H1 (cell line): ENCODE results near the gene ZNF148. TPM values are rescaled to one million over a fixed set of nuclear protein-coding genes. Genes with fewer than 3 reads are reported as not detected.

Experiments used
- CTCF ChIA-PET: fragments of 300-600 bp; sonication (Branson Sonifier 250); formaldehyde crosslinking; loops from one replicate; lab custom pipeline; 2021; ENCODE audit not compliant: partially characterized antibody; lab: Charles Lee
- POLR2A ChIA-PET: fragments of 300-600 bp; sonication (Branson Sonifier 250); formaldehyde crosslinking; loops from one replicate; lab custom pipeline; 2021; ENCODE audit warnings: inconsistent platforms; ENCODE audit not compliant: partially characterized antibody; lab: Charles Lee
- DNase-seq, 2 experiments: peaks; one replicate each; pipeline versions ENCODE4 v3.0.0 to v3.0.0-alpha.2; 2010 to 2022; ENCODE audit warnings: low spot score in 2 of 2, low read depth in 1 of 2, mixed read lengths in 1 of 2
- FAIRE-seq: peaks from 2 replicates; lab custom pipeline; 2011; peaks lifted over from hg19 to GRCh38; lab: Jason Lieb, UNC
- H2AFZ ChIP-seq: 2 replicates; pipeline ENCODE4 v1.8.1; 2012; ENCODE audit warnings: low read length, inconsistent platforms
- H2AK5ac ChIP-seq: 2 replicates; pipeline ENCODE4 v1.6.1; 2013; ENCODE audit warnings: low read depth, low read length
- H2BK120ac ChIP-seq: replicated peaks from 2 replicates; pipeline ENCODE3; 2013; ENCODE audit warnings: low read depth, low read length, inconsistent platforms
- H2BK12ac ChIP-seq: 2 replicates; pipeline ENCODE4 v1.6.1; 2013; ENCODE audit warnings: low read depth, low read length
- H2BK15ac ChIP-seq: 2 replicates; pipeline ENCODE4 v1.6.1; 2013; ENCODE audit warnings: low read length
- H2BK20ac ChIP-seq: 2 replicates; pipeline ENCODE4 v1.6.1; 2013; ENCODE audit warnings: low read length
- H2BK5ac ChIP-seq: 2 replicates; pipeline ENCODE4 v1.6.1; 2013; ENCODE audit warnings: low read depth, low read length
- H3K14ac ChIP-seq: 2 replicates; pipeline ENCODE4 v1.6.1; 2013; ENCODE audit warnings: inconsistent platforms; ENCODE audit not compliant: insufficient read length
- H3K18ac ChIP-seq: 2 replicates; pipeline ENCODE4 v1.6.1; 2013; ENCODE audit warnings: low read length; ENCODE audit errors: extremely low read depth
- H3K23ac ChIP-seq: 2 replicates; pipeline ENCODE4 v1.6.1; 2013; ENCODE audit warnings: inconsistent platforms; ENCODE audit not compliant: insufficient read length
- H3K23me2 ChIP-seq: 2 replicates; pipeline ENCODE4 v1.6.1; 2013; ENCODE audit warnings: low read depth, low read length
- H3K27ac ChIP-seq: 2 replicates; pipeline ENCODE4 v1.6.1; 2011; ENCODE audit warnings: low read depth, low read length, inconsistent platforms
- H3K27me3 ChIP-seq, 4 experiments: replicated peaks in 1 of 4; 1 replicate in 1 of 4; 2 replicates in 3 of 4; pipeline versions ENCODE4 v1.6.1 to v1.8.1; 2011 to 2013; ENCODE audit warnings: low read length in 3 of 4, mild to moderate bottlenecking in 3 of 4, inconsistent platforms in 2 of 4, mixed read lengths in 2 of 4, moderate library complexity in 1 of 4; ENCODE audit not compliant: control insufficient read depth in 3 of 4, insufficient read depth in 3 of 4; ENCODE audit errors: extremely low read depth in 1 of 4
- H3K36me3 ChIP-seq, 4 experiments: 2 replicates each; pipeline versions ENCODE4 v1.6.1 to v1.8.1; 2011 to 2013; ENCODE audit warnings: mild to moderate bottlenecking in 4 of 4, low read length in 3 of 4, moderate library complexity in 2 of 4, control low read depth in 1 of 4, inconsistent platforms in 1 of 4; ENCODE audit not compliant: insufficient read depth in 4 of 4, control insufficient read depth in 2 of 4
- H3K4ac ChIP-seq: replicated peaks from 2 replicates; pipeline ENCODE3; 2013; ENCODE audit warnings: low read length, low read depth, mixed read lengths, inconsistent platforms; ENCODE audit not compliant: insufficient read length
- H3K4me1 ChIP-seq, 4 experiments: replicated peaks in 1 of 4; 1 replicate in 1 of 4; 2 replicates in 3 of 4; pipeline versions ENCODE4 v1.6.1 to v1.8.1; 2011 to 2013; ENCODE audit warnings: low read length in 3 of 4, inconsistent platforms in 2 of 4, mixed read lengths in 1 of 4; ENCODE audit not compliant: insufficient read depth in 4 of 4, control insufficient read depth in 3 of 4
- H3K4me2 ChIP-seq, 2 experiments: 2 replicates each; pipeline versions ENCODE4 v1.6.1 to v1.8.1; 2011 to 2013; ENCODE audit warnings: low read depth in 2 of 2, low read length in 2 of 2, control low read depth in 1 of 2, inconsistent platforms in 1 of 2, mild to moderate bottlenecking in 1 of 2; ENCODE audit not compliant: insufficient read depth in 1 of 2
- H3K4me3 ChIP-seq, 4 experiments: fragments of 200-600, 300-600 bp in 1 of 4; sonication (generic), shearing (Covaris generic), sonication (Bioruptor Twin) in 1 of 4; 2 replicates each; pipeline versions ENCODE4 v1.5.1 to v1.8.1; 2011 to 2016; ENCODE audit warnings: low read length in 4 of 4, low read depth in 3 of 4, control low read depth in 2 of 4, inconsistent platforms in 2 of 4, mild to moderate bottlenecking in 2 of 4, mixed read lengths in 1 of 4, moderate library complexity in 1 of 4; ENCODE audit not compliant: insufficient read depth in 2 of 4; ENCODE audit errors: extremely low read depth in 1 of 4
- H3K56ac ChIP-seq: replicated peaks from 2 replicates; pipeline ENCODE3; 2013; ENCODE audit warnings: low read depth, mild to moderate bottlenecking, mixed read lengths, low read length, inconsistent platforms; ENCODE audit not compliant: insufficient read length
- H3K79me1 ChIP-seq: 2 replicates; pipeline ENCODE4 v1.6.1; 2013; ENCODE audit warnings: low read depth, low read length, control low read depth
- H3K79me2 ChIP-seq, 2 experiments: 2 replicates each; pipeline versions ENCODE4 v1.6.1 to v1.8.1; 2012 to 2013; ENCODE audit warnings: low read length in 2 of 2, mild to moderate bottlenecking in 2 of 2, inconsistent platforms in 1 of 2; ENCODE audit not compliant: insufficient read depth in 2 of 2, control insufficient read depth in 1 of 2
- H3K9ac ChIP-seq, 4 experiments: replicated peaks in 1 of 4; 1 replicate in 1 of 4; 2 replicates in 3 of 4; pipeline versions ENCODE4 v1.6.1 to v1.8.1; 2011 to 2013; ENCODE audit warnings: low read depth in 3 of 4, low read length in 3 of 4, control low read depth in 2 of 4, mild to moderate bottlenecking in 2 of 4, moderate library complexity in 2 of 4, inconsistent platforms in 1 of 4; ENCODE audit errors: extremely low read depth in 1 of 4
- H3K9me3 ChIP-seq, 2 experiments: 2 replicates each; pipeline versions ENCODE4 v1.6.1 to v1.8.1; 2012 to 2013; ENCODE audit warnings: mild to moderate bottlenecking in 2 of 2, moderate library complexity in 2 of 2, control low read depth in 1 of 2, inconsistent platforms in 1 of 2, low read depth in 1 of 2, low read length in 1 of 2, mixed read lengths in 1 of 2; ENCODE audit not compliant: insufficient read depth in 2 of 2
- H4K20me1 ChIP-seq, 2 experiments: replicated peaks in 1 of 2; 2 replicates each; pipeline versions ENCODE3 to v1.8.1; 2011 to 2013; ENCODE audit warnings: inconsistent platforms in 2 of 2, low read length in 2 of 2, mild to moderate bottlenecking in 1 of 2; ENCODE audit not compliant: insufficient read depth in 2 of 2, control insufficient read depth in 1 of 2
- H4K5ac ChIP-seq: 2 replicates; pipeline ENCODE4 v1.6.1; 2013; ENCODE audit warnings: low read length, low read depth, mixed read lengths, inconsistent platforms; ENCODE audit not compliant: insufficient read length
- H4K8ac ChIP-seq: 2 replicates; pipeline ENCODE4 v1.8.0; 2013; ENCODE audit warnings: mild to moderate bottlenecking, moderate library complexity, low read length, inconsistent platforms; ENCODE audit not compliant: insufficient read depth; ENCODE audit errors: extremely low read depth
- H4K91ac ChIP-seq: replicated peaks from 2 replicates; pipeline ENCODE3; 2013; ENCODE audit warnings: low read length, mixed read lengths, inconsistent platforms; ENCODE audit not compliant: insufficient read length
- ASH2L ChIP-seq: fragments of 200-600, 300-600 bp; sonication (generic); IDR thresholded peaks from one replicate; pipeline ENCODE4 v1.7.1; 2017; ENCODE audit warnings: low read length
- BACH1 ChIP-seq: IDR thresholded peaks from 2 replicates; pipeline ENCODE4 v1.6.1; 2012; ENCODE audit warnings: low read length, improper control_type of control experiment
- CHD1 ChIP-seq: IDR thresholded peaks from 2 replicates; pipeline ENCODE4 v1.6.1; 2012; ENCODE audit warnings: low read depth, low read length, improper control_type of control experiment
- MAFK ChIP-seq: IDR thresholded peaks from 2 replicates; pipeline ENCODE4 v1.6.1; 2012; ENCODE audit warnings: low read depth, mild to moderate bottlenecking, improper control_type of control experiment, low read length
- MAX ChIP-seq: IDR thresholded peaks from 2 replicates; pipeline ENCODE4 v1.6.1; 2012; ENCODE audit warnings: inconsistent platforms
- NANOG ChIP-seq: IDR thresholded peaks from 2 replicates; pipeline ENCODE4 v1.6.1; 2011; ENCODE audit warnings: low read length, low read depth, mild to moderate bottlenecking, inconsistent platforms; ENCODE audit not compliant: insufficient read depth, poor library complexity, severe bottlenecking
- SP1 ChIP-seq: IDR thresholded peaks from 2 replicates; pipeline ENCODE4 v1.6.1; 2011; ENCODE audit warnings: low read depth, low read length
- WGBS, 2 experiments: shearing (Covaris generic) in 1 of 2; methylation state at CpG; one replicate each; pipeline versions ENCODE4 v1.1.6 to v1.1.7; 2013 to 2015; ENCODE audit warnings: low lambda C conversion rate in 2 of 2, mixed read lengths in 2 of 2, inconsistent platforms in 1 of 2, low coverage in 1 of 2, missing lambda C conversion rate in 1 of 2; ENCODE audit not compliant: insufficient replicate concordance in 2 of 2, insufficient coverage in 1 of 2, insufficient read length in 1 of 2; ENCODE audit errors: extremely low coverage in 1 of 2, missing lambda C conversion rate in 1 of 2; 5-methylcytosine and 5-hydroxymethylcytosine counted together
- polyA plus RNA-seq, 7 experiments: library from polyadenylated mRNA; depleted of rRNA in 3 of 7; stranded (reverse) in 5 of 7; unstranded in 2 of 7; fragments of >200 nt in 5 of 7; fragments of 200-250 nt in 2 of 7; gene quantifications; 1 replicate in 5 of 7; 2 replicates in 1 of 7; 4 replicates in 1 of 7; pipeline versions ENCODE4 v1.2.1 to v1.2.3, GENCODE V29; 2011 to 2013; ENCODE audit warnings: missing spikeins in 2 of 7, mixed read lengths in 2 of 7
- total RNA-seq: library from RNA; stranded (reverse); fragmentation: NEBNext Ultra II Directional; extraction: Animal tissue kit (Norgen Biotek cat#: 25700); gene quantifications from 2 replicates; pipeline ENCODE4 v1.2.1, GENCODE V29; 2021

Gene ZNF148
- total and polyA plus RNA-seq, 2 of the 8 experiments (the other 6 are each of a cell fraction or from before 2014, with no cell fraction given), result 3.7 to 22.6 TPM

GRCh38 chr3:125340121-125340520, 35.0 kb downstream of the ZNF148 start:
- Histone ChIP-seq H3K14ac (no peak overlapping the region), H3K27ac (no peak overlapping the region), H2BK120ac (no peak overlapping the region), H2AK5ac (no peak overlapping the region), H2BK15ac (no peak overlapping the region), H3K79me2 (peaks cover 3 to 93% of the 10 kb centered on the region in 2 experiments; a peak in 3 of 4 replicates), H3K4ac (no peak overlapping the region), H3K56ac (no peak overlapping the region), H3K23me2 (no peaks in the 10 kb centered on the region), H3K4me3 (no peak overlapping the region), H3K4me2 (no peak overlapping the region), H2AFZ (no peak overlapping the region), H3K23ac (no peak overlapping the region), H3K79me1 (peaks cover 4% of the 10 kb centered on the region; the same call in 1 of the 2 replicates), H3K18ac (no peak overlapping the region), H3K9ac (no peak overlapping the region), H4K8ac (no peak overlapping the region), H2BK20ac (no peak overlapping the region), H2BK5ac (no peak overlapping the region), H4K91ac (no peak overlapping the region), H4K5ac (no peak overlapping the region), H3K36me3 (no peaks in the 10 kb centered on the region; a peak in 1 of 8 replicates), H2BK12ac (no peak overlapping the region), H3K9me3 (no peaks in the 10 kb centered on the region), H3K4me1 (no peaks in the 10 kb centered on the region), H3K27me3 (no peaks in the 10 kb centered on the region), H4K20me1 (peaks cover 0 to 5% of the 10 kb centered on the region in 2 experiments)
- no peak for TF ChIP-seq CHD1
- no peak for TF ChIP-seq ASH2L
- no peak for TF ChIP-seq NANOG
- TF ChIP-seq BACH1, result no peak
- no peak for TF ChIP-seq SP1
- no peak for TF ChIP-seq MAFK
- no peak for TF ChIP-seq MAX
- CTCF ChIA-PET, result no interaction called here
- FAIRE-seq, result no peak
- POLR2A ChIA-PET, result interaction anchor here (0.6 kb wide), 1 partner anchor 16 kb away, joined by 3 read pairs; no protein-coding TSS in a partner anchor
- WGBS, 2 experiments, result 90% methylated on average over 2 of the region's 2 CpGs; no CpG with 5 or more reads in 1 of the 2 experiments
- no peak for DNase-seq
